RPMI8226 (cell line): ENCODE data around the gene DENND1B.
"Not testable (repeated sequence)": the region's sequence is repeated elsewhere in the genome, so short reads cannot be mapped to it uniquely, and the experiment has no call there.

Source experiments
- DNase-seq: peaks from one replicate; pipeline ENCODE4 v3.0.0-alpha.2; 2015

The DENND1B gene

GRCh38 chr1:197541411-197541810 is 233.9 kb downstream of the DENND1B start:
- DNase-seq, result no peak

GRCh38 chr1:197526736-197527371 is 248.4 kb downstream of the DENND1B start:
- peak; percentile 48 for DNase-seq

GRCh38 chr1:197521118-197521739 is 254.1 kb downstream of the DENND1B start:
- peak; percentile 62 for DNase-seq

- peak; percentile 19 for DNase-seq
Observed at GRCh38 chr1:197519741-197520334, 255.4 kb downstream of the DENND1B start.

GRCh38 chr1:197515421-197515820 is 259.9 kb downstream of the DENND1B start:
- DNase-seq, result no peak

- DNase-seq, result no peak
Observed at GRCh38 chr1:197510691-197511378, 264.4 kb downstream of the DENND1B start.

- DNase-seq, result no peak
Observed at GRCh38 chr1:197496722-197497121, 278.6 kb downstream of the DENND1B start.

- DNase-seq, result not testable (repeated sequence)
Observed at GRCh38 chr1:197491505-197491904, 283.8 kb downstream of the DENND1B start.

GRCh38 chr1:197486946-197487345 is 288.3 kb downstream of the DENND1B start:
- peak; percentile 46 for DNase-seq

- DNase-seq, result peak; percentile 34
Observed at GRCh38 chr1:197485790-197486189, 289.5 kb downstream of the DENND1B start.

GRCh38 chr1:197481101-197481500 is 294.2 kb downstream of the DENND1B start:
- no peak for DNase-seq

GRCh38 chr1:197480446-197480845 is 294.8 kb downstream of the DENND1B start:
- DNase-seq, result no peak

- DNase-seq, result no peak
Observed at GRCh38 chr1:197472141-197472540, 303.1 kb downstream of the DENND1B start.

- DNase-seq, result no peak
Observed at GRCh38 chr1:197471248-197471985, 303.9 kb downstream of the DENND1B start.

- no peak for DNase-seq
Observed at GRCh38 chr1:197470330-197470729, 304.9 kb downstream of the DENND1B start.

- no peak for DNase-seq
Observed at GRCh38 chr1:197469620-197470210, 305.6 kb downstream of the DENND1B start.

- DNase-seq, result no peak
Observed at GRCh38 chr1:197468543-197469175, 306.6 kb downstream of the DENND1B start.

- no peak for DNase-seq
Observed at GRCh38 chr1:197467881-197468280, 307.4 kb downstream of the DENND1B start.

- no peak for DNase-seq
Observed at GRCh38 chr1:197466813-197467212, 308.5 kb downstream of the DENND1B start.

GRCh38 chr1:197465528-197466327 is 309.6 kb downstream of the DENND1B start:
- no peak for DNase-seq

GRCh38 chr1:197464044-197464443 is 311.2 kb downstream of the DENND1B start:
- no peak for DNase-seq
